CD4-positive, alpha-beta T cell treated with Interleukin-17A for 4 hours (primary cell): ENCODE data around the gene METAP1.
"Not testable (repeated sequence)": the region's sequence is repeated elsewhere in the genome, so short reads cannot be mapped to it uniquely, and the experiment has no call there.

ENCODE experiments used
- DNase-seq: peaks from one replicate; pipeline ENCODE4 v3.0.0-alpha.2; 2020; ENCODE audit warnings: mixed read lengths

The METAP1 gene

DNA sequence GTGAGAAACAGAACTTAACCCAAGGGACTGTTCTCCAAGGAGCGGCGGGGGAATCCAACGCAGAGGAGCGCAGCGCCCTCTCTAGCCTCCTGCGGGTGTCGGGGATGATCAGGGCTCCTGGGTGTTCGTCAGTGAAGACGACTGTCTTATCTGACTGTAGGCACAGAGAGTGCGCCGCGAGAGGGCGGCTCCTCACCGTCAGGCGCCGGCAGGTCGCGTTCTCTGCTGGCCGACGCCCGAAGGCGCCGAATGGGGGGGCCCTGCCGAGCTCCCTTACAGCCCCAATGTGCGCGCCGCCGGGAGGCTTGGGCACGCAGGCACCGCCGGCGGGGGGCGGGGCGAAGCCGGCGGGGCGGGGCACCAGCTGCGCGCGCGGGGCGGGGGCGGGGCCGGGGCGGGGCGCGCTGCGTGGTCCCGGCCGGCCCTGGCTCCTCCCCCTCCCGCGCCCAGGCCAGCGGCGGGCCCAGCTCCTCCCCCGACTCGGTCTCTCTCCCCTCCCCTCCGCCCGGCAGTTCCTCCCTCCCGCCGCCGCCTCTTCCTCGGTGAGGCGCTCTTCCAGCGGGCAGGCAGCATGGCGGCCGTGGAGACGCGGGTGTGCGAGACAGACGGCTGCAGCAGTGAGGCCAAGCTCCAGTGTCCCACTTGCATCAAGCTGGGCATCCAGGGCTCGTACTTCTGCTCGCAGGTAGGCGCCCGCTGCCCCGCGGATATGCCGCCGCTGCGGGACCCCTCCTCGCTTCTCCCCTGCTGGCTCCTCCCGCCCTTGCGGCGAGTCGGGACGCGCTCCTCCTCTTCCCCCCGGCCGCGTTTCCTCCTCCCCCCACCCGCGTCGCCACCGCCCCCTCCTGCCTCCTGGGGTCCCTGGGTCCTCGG, at the start of gene METAP1:
Gene METAP1, plus strand, starts transcription at position 539 of the 873 bp plus-strand sequence. Its CDS starts 33 bp downstream, at position 572.
- peak; percentile 97 for DNase-seq

DNA sequence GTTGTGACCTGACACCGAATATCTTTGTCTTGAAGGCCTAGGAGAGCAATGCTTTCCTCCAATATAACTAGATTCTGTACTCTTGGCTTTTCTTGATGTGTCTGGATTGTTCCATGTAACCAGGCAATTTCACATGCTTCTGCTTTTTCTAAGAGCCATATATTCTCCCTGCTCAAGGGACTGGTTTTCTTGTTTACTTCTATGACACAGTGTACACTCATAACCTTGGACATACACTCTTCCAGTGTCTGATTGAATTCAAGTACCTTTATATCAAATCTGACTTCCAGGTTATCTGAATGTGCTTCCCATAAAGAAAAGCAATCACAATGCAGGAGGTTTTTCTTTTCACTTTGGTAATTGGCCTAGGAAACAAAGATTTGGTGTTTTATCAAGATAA, 49.2 kb upstream of the METAP1 start:
- DNase-seq: no peak

DNA sequence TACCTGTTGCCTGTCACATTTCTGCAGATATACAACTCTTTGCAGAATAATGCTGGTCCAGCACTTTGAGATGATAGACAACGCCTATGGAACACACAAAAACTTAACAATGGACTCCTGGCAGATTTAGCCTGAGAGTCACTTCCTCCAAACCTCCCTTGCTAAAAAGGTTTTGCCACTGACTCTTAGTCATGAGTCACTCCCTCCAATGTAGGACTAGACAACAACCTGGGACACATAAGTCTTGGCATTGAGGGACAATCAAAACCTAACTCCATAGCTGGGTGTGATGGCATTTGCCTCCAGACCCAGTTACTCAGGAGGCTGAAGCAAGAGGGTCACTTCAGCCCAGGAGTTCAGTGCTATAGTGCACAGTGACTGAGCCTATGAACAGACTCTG, 44.6 kb upstream of the METAP1 start:
- DNase-seq: no peak

DNA sequence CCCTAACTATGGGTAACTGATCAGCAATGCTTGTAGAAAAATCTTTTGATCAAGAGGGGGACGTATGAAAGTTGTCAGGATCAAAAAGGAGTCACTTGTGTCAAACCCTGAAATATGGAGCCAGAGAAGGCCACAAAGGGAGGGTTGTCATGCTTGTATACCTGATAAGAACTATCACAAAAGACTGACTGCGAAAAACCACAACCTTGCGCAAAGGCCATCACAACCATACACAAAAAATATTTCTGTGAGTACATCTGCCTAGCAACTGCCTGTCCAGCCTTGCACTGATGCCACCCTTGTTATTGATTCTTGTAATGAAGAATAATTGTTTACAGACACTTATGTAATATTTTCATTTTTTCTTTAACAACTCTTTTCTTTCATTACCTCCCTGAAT, 43.8 kb upstream of the METAP1 start:
- no peak for DNase-seq

DNA sequence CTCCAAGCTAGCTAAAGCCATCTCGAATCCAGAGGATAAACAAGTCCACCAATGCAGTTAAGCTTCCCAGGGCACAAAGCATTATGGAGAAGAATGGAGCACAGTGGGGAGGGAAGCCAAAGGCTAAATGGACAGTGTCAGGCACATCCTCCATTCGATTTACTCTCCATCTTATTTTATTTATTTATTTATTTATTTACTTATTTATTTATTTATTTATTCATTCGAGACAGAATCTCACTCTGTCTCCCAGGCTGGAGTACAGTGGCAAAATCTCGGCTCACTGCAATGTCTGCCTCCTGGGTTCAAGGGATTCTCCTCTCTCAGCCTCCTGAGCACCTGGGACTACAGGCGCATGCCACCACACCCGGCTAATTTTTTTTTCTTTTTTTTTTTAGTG, 40.3 kb upstream of the METAP1 start:
- no peak for DNase-seq

GRCh38 chr4:98958065-98958464, 37.5 kb upstream of the METAP1 start:
- DNase-seq: no peak

DNA sequence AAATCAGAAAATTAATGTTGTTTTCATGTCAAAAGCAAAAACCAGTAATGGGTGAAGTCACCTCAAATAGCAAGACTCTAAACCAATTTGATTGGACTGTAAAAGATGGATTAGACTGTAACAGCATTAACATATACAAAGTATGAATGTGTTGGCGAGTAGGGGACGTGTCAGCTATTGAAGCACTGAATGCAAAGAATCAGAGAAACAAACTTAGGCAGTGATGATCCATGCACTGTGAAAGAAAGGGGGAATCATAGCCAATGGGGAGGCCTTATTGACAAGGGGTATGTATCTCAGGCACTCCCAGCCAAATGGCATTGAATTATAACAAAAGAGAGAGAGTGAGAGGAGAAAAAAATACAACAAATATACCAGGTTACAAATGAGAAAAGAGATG, 36.1 kb upstream of the METAP1 start:
- DNase-seq: no peak

DNA sequence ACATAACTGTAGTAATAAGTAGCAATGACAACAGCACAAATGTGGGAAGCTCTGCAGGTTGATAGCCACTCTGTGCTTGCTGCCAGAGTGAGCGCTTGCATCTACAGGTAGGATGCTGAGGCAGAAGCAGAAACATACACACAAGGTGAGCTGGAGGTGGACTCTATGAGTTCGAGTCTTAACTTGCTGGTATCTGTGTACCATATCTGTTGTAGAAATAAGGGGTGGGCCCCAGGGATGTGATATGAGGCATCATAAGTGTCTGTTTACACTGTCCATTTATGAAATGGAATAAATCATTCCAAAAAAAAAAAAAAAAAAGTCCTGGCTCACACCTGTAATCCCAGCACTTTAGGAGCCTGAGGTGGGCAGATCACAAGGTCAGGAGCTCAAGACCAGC, 33.8 kb upstream of the METAP1 start:
- no peak for DNase-seq

DNA sequence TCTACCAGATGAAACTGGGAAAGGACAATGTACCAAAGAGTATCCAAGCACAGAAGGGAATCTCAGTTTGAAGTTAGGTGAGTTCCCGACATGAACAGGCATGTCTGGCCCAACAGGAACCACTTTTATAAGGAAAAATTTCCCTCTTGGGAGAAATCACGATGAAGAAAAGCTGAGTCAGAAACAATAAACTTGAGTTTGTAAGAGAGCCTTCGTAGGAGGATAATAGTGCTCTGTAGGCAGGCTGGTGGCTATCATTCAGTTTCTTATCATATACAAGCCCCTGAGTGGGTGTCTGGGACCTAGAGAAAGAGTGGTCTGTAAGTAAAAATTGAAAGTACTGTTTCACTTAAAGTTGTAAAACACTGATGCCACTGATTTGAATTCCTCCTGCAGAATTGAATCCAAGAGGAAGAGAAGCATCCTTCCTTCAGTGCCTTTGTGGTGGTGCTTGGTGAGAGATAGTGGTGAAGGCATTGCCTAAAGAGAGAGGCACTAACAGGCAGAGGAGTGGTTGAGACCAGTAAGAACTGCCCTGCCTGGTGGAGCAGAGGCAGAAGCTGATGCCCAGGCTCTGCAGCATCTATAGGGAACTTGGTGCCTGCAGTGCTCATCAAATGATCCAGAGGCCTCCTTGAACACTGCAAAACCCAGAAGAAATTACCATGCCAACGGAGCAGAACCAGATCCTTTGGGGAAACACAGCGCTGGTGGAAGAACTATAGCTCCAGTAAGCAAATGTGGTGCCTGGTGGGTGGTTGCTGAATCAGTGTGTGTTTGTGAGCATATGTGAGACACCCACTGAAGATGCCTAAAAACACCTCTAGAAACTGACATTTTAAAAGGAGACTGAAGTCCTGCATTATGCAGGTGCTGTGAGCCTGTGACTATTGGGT, 31.7 kb upstream of the METAP1 start:
- DNase-seq: no peak

DNA sequence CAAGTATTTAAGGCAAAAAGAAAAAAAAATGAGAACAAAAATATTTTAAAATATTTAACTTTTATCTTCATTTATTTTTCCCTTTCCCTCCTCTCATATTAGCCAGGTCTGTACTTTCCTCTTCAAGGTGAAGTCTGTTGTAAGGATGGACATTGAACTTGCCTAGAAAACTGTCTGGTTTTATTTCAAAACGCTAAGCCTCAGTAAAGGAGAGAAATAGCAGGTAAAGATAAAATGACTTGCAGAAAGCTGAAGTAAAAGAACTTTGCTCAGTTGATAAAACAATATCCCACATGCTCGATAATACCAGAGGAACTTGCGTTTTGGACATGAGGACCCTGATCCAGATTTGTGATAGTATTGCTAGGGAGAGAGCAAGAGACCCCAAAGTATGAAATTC, 28.6 kb upstream of the METAP1 start:
- no peak for DNase-seq

- no peak for DNase-seq
Measured at GRCh38 chr4:98967786-98968329, 27.7 kb upstream of the METAP1 start.

DNA sequence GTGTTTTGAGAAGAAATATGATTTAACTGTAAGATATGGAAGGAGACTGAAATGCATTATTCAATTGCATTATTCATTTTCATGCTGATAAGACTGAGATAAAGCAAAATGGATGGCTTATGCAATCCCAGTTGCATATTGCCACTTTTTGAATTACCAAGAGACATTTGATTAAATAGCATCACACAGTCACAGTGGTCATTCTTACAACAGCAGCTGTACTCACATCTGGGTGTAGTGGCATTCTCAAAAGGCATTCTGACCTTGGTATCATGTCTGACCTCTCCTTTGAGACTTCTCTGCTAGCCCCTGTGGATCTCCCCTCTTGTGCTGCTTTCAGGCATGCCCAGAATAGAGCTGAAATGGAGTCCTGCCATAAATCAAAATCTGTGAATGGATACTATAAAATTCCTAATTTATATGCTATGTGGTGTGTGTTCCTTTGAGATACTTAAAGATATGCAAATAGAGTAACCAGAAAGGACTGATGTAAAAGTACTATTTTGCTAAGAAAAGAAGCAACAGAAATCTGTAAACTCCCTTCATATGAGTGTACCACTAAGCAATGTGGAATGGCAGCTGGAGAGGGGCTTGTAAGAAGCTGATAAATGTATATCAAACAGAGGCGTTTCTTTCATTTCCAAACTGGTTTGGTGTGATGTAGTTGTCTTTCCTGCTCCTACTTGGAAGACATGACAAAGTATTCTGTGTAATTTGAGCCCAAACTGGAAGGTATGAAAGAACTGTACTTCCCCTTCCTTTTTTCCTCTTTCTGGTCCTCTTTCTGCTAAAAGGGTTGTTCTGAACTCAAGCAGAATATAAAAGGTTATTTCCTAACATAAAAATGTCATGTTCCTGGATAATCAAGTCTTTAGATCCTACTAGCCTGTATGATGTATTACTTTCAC, 25.4 kb upstream of the METAP1 start:
- no peak for DNase-seq

- no peak for DNase-seq
Measured at GRCh38 chr4:98976716-98977115, 18.8 kb upstream of the METAP1 start.

DNA sequence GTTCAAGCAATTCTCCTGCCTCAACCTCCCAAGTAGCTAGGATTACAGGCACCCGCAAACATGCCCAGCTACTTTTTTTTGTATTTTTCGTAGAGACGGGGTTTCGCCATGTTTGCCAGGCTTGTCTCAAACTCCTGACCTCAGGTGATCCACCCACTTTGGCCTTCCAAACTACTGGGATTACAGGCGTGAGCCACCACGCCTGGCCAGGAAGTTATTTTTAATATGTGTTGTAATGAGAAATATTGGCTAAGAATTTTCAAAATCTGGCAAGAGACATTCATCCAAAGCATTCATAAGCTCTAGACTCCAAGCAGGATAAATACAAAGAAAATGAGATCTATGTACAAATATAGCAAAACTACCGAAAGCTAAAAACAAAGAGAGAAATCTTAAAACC, 18.0 kb upstream of the METAP1 start:
- DNase-seq: no peak

GRCh38 chr4:98987720-98988119, 7.8 kb upstream of the METAP1 start:
- DNase-seq: no peak

GRCh38 chr4:98992835-98993234, 2.7 kb upstream of the METAP1 start:
- DNase-seq: not testable (repeated sequence)

DNA sequence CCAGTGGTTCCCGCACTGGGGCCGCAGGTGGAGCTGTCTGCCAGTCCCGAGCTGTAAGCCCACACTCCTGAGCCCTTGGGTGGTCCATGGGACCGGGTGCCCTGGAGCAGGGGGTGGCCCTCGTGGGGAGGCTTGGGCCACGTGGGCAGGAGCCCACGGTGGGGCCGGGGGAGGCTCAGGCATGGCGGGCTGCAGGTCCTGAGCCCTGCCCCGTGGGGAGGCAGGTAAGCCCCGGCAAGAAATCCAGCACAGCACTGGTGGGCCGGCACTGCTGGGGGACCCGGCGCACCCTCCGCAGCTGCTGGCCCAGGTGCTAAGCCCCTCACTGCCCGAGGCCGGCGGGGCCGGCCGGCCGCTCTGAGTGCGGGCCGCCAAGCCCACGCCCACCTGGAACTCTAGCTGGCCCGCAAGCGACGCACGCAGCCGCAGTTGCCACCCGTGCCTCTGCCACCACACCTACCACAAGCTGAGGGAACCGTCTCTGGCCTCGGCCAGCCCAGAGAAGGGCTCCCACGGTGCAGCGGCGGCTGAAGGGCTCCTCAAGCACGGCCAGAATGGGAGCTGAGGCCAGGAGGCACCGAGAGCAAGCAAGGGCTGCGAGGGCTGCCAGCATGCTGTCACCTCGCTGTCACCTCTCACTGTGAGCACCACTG, 2.0 kb upstream of the METAP1 start:
- DNase-seq: no peak

DNA sequence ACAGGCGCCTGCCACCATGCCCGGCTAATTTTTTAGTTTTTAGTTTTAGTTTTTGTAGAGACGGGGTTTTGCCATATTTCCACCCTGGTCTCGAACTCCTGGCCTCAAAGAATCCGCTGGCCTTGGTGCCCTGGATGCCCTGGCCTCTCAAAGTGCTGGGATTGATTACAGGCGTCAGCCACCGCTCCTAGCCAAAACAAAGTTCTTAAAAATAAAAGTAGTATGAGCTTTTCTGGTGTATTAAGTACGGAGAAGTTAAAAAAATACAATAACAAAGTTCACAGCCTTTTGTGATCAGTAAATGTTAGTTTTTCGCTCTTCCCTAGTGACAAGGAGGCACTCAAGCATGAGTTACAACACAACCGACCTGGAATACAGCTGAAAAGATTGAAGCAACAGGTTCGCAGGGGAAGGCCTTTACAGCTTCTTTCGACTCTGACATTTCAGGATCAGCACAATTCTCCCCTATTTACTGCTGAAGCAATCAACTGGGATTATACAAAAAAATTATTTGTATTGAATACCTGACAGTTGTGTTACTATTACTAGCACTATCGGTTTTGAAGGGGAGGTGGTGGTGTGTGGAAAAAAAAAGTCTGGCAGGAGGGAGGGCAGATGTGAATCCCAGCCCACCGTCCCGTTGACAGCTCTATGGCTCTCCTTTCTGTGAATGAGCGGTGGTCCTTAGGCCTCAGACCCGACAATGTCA, 893 bp upstream of the METAP1 start:
- DNase-seq: no peak

DNA sequence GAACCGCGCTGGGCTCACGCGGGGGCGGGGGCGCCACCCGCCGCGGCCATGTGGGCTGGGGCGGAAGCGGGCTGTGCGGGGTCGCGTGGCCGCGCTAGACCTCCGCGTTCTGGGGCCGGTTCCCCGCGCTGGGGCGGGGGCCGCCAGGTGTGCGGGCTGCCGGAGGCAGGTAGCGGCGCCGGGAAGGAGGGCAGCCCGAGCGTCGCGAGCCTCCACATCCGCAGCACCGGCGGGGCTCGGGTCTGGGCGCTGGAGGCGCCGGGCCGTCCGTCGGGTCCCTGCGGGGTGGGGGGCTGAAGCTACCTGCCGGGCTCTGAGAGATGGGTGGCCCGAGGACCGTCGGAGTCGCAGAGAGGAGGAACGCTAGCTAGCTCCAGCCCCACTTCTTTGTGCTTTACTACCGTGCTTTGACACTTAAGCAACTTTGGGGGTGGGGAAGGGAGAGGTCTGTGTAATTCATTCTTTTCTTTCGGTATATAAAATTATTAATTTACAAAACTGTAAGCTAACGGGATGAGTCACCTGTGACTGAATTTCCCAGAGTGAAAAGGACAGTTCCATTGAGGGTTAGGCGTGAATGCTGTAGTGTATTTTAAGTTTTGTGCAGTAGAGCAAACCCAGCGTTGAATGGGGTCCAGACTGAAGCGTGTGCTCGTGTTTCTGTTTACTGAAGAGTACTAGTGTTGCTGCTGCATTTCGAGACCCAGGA, 689 bp downstream of the METAP1 start:
- peak; percentile 8 for DNase-seq

- no peak for DNase-seq
Measured at GRCh38 chr4:98996765-98997068, 1.2 kb downstream of the METAP1 start.

GRCh38 chr4:98997166-98997565, 1.6 kb downstream of the METAP1 start:
- DNase-seq: no peak
